CD4-positive, alpha-beta T cell treated with Interferon alpha-2 for 1 hour (primary cell): ENCODE data around the gene ZBTB4.

Experiments used
- DNase-seq, 2 donors: peaks; one replicate each; pipeline ENCODE4 v3.0.0-alpha.2; 2020 to 2022

ZBTB4 gene

GRCh38 chr17:7479213-7480088 is at the start of gene ZBTB4:
Gene ZBTB4, minus strand, starts transcription at chr17:7479631. Its CDS starts 12,830 bp downstream, at chr17:7466801.
- DNase-seq, result peak; percentile 63 to 80

- DNase-seq, result no peak
Measured at GRCh38 chr17:7528842-7529241, 49.4 kb upstream of the ZBTB4 start.

GRCh38 chr17:7523033-7523432 is 43.6 kb upstream of the ZBTB4 start:
- DNase-seq, result peak; percentile 40 to 69

GRCh38 chr17:7515911-7516610 is 36.6 kb upstream of the ZBTB4 start:
- DNase-seq, result no peak

- DNase-seq, result no peak
Measured at GRCh38 chr17:7513850-7514419, 34.5 kb upstream of the ZBTB4 start.

GRCh38 chr17:7512824-7513540 is 33.6 kb upstream of the ZBTB4 start:
- DNase-seq, result no peak

DNA sequence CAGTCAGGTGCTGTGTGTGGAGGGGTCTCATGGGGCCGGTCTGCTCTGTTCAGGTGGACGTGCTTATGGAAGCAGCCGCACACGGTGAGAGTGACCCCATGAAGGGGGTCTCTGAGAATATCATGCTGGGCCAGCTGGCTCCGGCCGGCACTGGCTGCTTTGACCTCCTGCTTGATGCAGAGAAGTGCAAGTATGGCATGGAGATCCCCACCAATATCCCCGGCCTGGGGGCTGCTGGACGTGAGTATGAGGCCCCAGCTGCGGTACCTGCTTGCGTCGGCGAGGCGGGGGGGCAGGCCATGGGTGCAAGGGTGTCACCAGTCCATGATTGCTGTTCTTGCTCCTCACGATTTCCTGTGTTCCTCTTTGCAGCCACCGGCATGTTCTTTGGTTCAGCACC is 32.7 kb upstream of the ZBTB4 start:
- DNase-seq, result no peak

DNA sequence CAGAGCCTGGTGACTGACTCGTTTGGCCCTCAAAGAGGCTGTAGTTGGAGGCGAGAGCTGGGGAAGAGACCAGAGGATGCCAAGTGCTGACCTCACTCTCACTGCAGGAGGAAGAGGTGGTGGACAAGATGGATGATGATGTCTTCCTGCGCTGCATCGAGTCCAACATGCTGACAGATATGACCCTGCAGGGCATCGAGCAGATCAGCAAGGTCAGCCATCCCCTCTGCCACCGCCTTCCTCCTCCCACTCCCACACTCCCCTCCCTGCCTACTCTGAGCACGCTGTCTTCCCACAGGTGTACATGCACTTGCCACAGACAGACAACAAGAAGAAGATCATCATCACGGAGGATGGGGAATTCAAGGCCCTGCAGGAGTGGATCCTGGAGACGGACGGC is 31.7 kb upstream of the ZBTB4 start:
- DNase-seq, result no peak

DNA sequence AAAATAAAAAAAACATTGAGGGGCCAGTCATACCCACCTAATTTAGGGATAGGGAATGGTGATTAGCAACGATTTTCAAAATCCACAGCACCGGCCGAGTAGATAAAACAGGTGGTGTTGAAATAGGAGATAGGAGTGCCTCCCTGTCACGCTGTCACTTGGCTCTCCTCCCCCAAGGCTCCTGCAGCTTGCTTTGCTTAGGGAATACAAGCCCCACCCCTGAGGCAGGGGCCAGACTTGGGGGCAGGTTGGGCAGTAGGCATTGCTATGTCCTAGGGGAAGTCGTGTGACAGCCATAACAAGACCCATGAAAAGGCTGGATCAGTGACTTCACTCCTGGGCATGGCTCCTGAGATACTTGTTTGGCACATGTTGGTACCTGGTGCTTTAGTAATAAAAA is 30.5 kb upstream of the ZBTB4 start:
- DNase-seq, result no peak

DNA sequence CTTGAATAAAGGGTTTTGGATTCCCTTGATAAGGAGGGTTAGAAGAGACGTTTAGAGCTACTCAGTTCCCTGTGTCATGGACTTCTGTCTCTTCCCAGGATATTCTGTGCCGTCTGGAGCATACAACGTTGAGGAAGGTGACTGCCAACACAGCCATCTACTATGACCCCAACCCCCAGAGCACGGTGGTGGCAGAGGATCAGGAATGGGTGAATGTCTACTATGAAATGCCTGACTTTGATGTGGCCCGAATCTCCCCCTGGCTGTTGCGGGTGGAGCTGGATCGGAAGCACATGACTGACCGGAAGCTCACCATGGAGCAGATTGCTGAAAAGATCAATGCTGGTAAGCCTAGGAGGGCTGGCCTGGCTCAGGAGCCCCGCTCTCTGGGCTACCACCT is 29.4 kb upstream of the ZBTB4 start:
- DNase-seq, result no peak

GRCh38 chr17:7508145-7508544 is 28.7 kb upstream of the ZBTB4 start:
- DNase-seq, result no peak

DNA sequence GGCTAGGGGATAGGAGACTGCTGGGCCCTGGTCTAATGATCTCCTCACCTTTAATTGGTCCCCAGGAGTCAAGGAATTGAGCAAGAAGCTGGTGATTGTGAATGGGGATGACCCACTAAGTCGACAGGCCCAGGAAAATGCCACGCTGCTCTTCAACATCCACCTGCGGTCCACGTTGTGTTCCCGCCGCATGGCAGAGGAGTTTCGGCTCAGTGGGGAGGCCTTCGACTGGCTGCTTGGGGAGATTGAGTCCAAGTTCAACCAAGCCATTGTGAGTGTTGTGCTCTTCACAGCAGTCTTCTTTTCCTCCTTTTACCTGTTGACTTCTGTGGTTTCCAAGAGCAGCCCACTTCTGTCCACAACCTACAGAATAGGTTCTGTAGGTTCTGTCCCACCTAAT is 24.1 kb upstream of the ZBTB4 start:
- DNase-seq, result no peak

GRCh38 chr17:7502987-7503386 is 23.6 kb upstream of the ZBTB4 start:
- no peak for DNase-seq

DNA sequence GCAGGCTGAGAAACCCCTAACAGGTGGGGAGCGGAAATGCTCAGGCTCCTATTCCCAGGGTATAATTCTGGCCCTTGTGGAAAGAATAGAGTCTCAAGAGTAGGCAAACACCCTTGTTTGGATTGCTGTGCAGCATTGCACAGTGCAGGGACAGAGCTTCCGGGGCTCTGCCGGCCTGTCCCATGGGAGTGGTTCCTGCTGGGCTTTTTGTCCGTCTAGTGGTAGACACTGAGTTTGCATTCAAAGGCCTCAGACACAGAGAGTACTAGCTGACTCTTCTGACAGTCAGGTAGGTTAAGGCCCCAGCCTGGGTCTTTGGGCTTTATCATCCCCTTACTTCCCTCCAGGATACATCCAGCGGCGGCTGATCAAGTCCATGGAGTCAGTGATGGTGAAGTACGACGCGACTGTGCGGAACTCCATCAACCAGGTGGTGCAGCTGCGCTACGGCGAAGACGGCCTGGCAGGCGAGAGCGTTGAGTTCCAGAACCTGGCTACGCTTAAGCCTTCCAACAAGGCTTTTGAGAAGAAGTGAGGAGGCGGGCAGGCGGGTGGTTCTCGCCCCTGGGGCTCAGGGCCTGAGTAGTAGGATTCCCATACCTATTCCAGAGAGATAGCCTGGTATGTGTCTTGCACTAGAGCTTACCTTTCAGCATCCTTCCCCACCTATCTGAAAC is 22.9 kb upstream of the ZBTB4 start:
- no peak for DNase-seq

DNA sequence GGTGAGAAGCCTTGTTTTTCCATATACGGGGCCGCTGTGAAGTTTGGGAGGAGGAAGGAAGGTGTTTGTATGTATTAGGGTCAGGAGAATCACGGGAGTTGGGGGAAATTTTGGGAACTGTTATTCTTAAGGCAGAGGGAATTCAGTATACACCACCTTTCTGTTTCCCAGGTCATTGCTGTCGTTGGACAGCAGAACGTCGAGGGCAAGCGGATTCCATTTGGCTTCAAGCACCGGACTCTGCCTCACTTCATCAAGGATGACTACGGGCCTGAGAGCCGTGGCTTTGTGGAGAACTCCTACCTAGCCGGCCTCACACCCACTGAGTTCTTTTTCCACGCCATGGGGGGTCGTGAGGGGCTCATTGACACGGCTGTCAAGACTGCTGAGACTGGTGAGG is 22.3 kb upstream of the ZBTB4 start:
- no peak for DNase-seq

DNA sequence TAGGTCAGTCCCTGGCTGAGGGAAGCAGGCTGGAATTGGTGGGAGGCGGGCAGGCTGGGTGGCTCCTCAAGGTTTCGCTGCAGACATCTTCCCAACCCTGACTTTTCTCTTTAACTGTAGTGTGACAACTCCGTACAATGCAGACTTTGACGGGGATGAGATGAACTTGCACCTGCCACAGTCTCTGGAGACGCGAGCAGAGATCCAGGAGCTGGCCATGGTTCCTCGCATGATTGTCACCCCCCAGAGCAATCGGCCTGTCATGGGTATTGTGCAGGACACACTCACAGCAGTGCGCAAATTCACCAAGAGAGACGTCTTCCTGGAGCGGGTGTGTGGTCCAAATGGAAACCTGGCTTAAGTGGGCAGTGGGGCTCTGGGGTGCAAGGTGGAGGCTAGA is 19.7 kb upstream of the ZBTB4 start:
- no peak for DNase-seq

- no peak for DNase-seq
Measured at GRCh38 chr17:7497636-7498035, 18.2 kb upstream of the ZBTB4 start.

DNA sequence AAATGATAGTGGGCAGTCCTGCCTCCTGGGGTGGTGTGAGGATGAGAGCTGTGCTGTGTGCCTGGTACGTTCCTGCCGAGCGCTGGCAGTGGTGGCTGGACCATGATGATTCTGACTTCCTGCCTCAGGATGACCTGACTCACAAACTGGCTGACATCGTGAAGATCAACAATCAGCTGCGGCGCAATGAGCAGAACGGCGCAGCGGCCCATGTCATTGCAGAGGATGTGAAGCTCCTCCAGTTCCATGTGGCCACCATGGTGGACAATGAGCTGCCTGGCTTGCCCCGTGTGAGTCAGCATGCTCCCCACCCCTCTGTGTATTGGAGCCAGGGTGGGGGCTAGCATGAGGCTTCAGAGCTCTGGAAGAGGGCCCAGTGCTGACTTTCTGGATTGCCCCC is 17.8 kb upstream of the ZBTB4 start:
- DNase-seq, result no peak

DNA sequence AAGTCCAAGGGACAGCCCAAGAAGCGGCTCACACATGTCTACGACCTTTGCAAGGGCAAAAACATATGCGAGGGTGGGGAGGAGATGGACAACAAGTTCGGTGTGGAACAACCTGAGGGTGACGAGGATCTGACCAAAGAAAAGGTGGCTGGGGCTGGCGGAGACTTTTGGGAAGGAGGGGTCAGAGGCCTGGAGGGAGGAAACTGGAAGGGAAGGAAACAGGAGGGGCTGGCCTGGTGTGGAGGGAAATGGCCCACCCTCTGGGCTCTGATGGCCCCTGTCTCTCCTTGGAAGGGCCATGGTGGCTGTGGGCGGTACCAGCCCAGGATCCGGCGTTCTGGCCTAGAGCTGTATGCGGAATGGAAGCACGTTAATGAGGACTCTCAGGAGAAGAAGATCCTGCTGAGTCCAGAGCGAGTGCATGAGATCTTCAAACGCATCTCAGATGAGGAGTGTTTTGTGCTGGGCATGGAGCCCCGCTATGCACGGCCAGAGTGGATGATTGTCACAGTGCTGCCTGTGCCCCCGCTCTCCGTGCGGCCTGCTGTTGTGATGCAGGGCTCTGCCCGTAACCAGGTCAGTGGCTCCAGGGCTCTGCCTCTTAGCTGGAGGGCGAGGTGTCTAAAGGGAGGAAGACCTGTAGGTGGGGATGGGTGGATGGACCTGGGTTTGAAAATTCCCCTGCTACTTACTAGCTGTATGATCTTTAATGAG is 17.2 kb upstream of the ZBTB4 start:
- DNase-seq, result no peak

DNA sequence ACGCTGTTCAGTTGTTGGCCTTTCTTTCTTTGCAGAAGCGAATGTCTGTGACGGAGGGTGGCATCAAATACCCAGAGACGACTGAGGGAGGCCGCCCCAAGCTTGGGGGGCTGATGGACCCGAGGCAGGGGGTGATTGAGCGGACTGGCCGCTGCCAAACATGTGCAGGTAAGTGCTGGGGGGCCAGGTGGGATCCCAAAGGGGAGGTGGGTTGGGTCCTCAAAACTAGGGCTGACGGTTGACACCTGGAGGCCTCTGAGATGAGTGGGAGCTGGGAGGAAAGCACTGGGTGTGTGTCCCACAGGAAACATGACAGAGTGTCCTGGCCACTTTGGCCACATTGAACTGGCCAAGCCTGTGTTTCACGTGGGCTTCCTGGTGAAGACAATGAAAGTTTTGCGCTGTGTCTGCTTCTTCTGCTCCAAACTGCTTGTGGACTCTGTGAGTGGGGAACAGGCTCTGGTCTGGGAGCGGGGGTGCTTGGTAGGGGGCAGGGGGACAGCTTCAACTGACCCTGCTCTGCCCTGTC is 16.5 kb upstream of the ZBTB4 start:
- DNase-seq, result no peak

- DNase-seq, result no peak
Measured at GRCh38 chr17:7493941-7494340, 14.5 kb upstream of the ZBTB4 start.

DNA sequence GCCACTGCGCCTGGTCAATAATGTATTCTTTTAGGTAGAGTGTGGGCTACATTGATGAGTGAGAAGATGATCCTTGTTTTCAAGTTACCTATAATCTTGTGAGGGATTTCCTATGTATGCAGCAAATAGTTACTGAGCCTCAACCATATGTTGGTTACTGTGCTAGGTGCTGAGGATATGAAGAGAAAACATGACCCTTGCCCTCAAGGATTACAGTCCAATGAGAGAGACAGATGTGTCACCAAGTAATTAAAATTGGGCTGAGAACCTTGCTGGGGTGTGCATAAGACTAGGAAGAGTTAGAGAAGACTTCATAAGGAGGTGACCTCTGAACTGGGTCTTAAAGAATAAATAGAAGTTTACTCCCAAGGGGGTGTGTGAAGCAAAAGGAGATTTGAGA is 12.2 kb upstream of the ZBTB4 start:
- DNase-seq, result no peak
